Glomerular visceral epithelial cell (primary cell): ENCODE data around the gene TBCD.
"Not testable (repeated sequence)": the region's sequence is repeated elsewhere in the genome, so short reads cannot be mapped to it uniquely, and the experiment has no call there.

Experiments
- DNase-seq: peaks from one replicate; pipeline ENCODE4 v3.0.0-alpha.2; 2016; ENCODE audit errors: extremely low spot score

The TBCD gene

DNA sequence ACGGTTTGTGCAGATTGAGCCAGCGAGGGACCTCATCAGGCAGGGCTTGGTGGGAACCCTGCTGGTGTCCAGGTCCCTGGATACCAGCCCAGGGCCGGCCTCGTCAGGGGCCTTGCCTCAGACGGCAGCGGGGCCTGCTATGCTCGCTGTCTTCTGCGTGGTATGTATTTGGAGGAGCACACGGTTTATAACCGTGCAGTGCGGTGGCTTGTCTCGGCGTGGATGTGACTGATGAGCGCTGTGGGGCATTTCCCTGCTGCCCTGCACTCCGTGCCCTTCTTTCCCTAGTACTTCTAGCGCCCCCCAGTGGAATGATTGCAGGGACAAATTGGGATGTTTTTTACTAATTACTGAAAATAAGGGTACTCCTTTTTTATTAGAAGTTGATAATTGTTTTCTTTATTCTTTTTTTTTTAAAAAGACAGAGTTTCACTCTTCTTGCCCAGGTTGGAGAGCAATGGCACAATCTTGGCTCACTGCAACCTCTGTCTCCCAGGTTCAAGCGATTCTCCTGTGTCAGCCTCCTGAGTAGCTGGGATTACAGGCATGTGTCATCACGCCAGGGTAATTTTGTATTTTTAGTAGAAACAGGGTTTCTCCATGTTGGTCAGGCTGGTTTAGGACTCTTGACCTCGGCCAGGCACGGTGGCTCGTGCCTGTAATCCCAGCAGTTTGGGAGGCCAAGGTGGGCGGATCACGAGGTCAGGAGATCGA is 15.3 kb downstream of the TBCD start:
- peak; percentile 27 for DNase-seq

DNA sequence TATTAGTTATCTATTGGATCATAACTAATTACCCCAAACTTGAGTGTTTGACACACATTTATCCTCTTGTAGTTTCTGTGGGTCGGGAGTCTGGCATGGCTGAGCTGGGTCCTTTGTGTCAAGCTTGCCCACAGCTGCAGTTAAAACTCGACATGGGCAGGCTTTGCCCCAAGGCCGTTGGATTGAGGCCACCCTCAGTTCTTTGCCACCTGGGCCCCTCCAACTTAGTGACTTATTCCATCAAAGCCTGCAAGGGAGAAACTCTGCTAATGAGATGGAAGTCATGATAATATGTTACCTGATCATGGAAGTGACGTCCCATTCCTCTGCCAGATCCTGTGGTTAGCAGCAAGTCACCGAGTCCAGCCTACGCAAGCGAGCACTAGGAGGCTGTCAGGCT is 17.2 kb downstream of the TBCD start:
- no peak for DNase-seq

DNA sequence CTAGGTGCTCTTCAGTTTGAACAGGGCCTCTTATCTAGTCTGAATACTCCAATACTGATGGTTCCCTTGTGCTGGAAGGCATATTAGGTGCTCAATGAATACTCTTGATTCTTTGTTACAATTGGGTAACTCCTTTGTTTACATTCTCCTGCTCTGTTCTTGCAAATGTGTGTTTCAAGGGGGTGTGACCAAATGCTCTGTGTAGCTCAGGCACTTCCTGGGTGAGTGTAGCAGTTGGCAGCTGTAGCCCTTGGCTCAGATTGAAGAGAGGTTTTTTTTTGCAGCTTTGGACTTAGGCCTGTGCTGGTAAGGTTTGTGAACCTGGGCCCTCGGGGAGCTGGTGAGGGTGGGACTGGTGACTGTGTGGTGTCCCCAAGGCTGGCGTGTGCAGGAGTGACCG is 20.2 kb downstream of the TBCD start:
- no peak for DNase-seq

DNA sequence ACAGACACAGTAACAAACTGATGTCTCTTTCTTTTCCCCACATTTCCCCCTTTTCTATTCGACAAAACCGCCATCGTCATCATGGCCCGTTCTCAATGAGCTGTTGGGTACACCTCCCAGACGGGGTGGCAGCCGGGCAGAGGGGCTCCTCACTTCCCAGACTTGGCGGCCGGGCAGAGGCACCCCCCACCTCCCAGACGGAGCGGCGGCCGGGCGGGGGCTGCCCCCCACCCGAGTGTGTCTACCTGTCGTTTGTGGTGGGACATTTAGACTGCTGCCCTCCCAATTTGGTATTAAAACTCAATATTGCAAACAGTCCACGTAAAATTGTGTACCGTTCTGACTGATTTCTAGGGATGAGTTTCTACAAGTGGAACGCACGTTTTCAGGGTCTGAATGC is 22.6 kb downstream of the TBCD start:
- not testable (repeated sequence) for DNase-seq

DNA sequence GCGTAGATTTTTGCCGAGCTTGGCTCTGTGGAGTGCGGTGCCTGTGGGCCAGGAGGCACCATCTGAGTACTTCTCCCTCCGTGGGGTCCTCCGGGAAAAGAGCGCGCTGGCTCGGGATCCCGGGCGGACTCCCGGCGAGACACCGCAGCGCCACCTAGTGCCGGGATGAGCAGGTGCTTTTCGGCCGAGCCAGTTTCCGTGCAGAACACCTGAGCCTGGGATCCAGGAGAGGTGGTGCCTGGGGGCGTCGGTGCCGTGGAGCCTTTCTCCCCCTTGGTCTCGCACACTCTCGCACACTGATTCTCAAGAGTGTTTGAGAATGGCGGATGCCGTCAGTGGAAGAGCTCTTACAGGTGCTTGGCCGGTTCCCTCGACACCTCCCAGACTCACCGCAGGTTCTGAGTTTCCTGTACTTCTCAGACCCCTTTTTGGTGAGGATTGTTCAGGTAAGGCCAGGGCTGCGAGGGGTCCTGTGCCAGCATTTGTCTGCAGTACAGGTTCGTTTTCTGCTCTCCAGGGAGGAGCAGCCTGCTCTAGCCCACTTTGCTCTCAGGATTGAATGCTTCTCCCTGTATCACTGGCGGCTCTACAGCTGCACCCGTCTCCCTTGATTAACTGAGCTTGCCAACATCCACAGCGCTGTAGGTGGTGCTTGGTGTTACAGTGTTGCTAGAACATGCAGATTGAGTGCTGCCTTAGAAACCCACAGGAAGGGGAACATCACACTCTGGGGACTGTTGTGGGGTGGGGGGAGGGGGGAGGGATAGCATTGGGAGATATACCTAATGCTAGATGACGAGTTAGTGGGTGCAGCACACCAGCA is 23.3 kb downstream of the TBCD start:
- peak; percentile 57 for DNase-seq

DNA sequence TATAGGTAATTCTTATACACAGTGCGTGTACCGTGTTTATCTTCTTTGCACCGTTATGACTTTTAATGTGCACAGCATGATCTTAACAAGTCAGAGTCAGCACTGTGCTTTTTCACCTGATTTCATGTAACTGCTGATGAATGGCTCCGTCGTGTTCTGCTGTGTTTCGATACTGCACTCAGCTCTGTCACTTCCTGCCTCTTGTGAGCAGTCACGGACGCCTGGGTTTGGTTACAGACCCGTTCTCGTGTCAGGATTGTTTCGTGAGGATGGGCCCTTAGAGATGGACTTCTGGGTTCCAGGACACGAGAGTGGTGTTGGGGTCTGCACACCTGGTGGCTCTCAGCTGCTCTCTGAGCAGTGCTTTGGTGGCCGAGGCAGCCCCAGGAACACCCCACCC is 24.6 kb downstream of the TBCD start:
- no peak for DNase-seq

DNA sequence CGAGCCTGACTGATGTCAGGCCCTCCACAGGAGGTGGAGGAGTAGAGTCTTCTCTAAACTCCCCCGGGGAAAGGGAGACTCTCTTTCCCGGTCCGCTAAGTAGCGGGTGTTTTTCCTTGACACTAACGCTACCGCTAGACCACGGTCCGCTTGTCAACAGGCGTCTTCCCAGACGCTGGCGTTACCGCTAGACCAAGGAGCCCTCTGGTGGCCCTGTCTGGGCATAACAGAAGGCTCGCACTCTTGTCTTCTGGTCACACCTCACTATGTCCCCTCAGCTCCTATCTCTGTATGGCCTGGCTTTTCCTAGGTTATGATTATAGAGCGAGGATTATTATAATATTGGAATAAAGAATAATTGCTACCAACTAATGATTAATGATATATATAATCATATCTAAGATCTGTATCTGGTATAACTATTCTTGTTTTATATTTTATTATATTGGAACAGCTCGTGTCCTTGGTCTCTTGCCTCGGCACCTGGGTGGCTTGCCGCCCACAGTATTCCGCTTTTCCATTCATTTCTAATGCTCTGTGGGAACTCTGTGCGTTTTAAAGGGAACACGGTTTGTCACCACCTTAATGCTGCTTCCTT is 26.0 kb downstream of the TBCD start:
- DNase-seq: not testable (repeated sequence)

DNA sequence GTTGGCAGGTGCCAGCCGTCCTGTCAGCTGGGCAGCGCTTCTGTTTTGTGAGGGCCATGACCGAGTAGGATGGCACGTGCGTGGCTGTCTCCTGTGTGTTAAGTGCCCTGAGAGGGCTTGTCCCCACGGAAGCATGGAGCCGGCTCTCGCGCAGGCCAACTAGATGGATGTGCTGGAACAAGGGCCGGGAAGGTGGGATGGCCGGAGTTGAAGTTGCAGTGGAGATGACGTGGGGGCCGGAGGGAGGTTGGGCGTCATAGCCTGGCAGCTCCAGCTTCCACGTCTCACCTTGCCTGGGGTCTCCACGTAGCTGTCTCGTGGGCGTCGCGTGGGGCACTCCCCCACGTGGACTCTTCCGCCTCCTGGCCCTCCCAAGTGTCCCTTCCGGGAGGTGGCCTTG is 27.7 kb downstream of the TBCD start:
- no peak for DNase-seq

DNA sequence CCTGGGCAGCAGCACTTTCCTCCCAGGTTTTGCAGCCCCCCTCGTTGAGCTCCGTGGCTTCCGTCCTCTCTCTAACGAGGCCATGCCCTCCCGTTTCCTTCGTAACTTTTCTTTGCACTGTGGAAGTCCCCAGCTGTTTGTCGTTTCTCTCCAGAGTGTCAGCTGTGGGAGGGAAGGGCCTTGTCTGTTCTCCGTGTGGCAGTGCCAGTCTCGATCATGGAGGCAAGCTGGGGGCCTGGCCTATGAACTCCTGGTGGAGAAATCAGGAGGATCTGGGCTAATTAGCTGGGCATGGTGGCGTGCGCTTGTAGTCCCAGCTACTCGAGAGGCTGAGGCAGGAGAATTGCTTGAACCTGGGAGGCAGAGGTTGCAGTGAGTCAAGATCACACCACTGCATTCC is 28.3 kb downstream of the TBCD start:
- no peak for DNase-seq

DNA sequence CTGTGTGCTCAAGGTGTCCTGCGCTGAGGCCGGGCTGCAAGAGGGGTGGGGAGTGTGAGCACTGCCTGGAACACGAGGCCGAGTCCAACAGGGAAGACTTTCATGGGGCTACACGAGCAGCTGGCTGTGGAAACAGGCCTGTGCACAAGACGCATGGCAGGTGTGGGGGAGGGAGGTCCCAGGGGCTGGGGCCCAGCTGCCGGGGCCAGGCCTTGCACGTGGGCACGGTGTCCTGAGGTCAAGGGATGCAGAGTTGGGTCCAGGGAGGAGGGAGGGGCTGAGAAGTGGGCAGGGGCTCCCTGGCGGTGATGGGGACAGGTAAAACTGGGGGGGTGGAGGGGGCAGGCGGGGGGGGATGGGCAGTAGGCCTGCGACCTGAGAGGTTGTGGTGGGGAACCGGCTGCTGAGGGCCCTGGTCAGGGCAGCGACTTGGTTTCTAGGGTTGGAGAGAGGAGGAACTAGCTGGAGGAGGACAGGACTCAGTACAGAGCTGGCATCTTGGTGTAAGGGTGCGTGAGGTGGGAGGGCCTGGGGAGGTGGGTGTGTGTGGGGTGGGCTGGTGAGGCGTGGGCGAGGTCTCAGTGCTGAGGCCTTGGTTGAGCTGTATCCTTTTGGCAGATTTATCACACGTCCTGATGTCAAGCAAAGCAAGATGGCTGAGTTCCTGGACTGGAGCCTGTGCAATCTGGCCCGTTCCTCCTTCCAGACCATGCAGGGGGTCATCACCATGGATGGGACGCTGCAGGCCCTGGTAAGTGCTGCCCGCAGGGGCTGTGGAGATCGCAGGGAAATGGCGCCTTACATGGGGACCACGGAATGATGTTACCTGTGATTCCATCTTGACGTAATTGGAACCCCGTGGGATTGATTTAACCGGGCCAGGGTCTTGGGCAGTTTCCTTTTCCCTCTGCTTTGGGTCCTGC is 29.4 kb downstream of the TBCD start:
- no peak for DNase-seq

DNA sequence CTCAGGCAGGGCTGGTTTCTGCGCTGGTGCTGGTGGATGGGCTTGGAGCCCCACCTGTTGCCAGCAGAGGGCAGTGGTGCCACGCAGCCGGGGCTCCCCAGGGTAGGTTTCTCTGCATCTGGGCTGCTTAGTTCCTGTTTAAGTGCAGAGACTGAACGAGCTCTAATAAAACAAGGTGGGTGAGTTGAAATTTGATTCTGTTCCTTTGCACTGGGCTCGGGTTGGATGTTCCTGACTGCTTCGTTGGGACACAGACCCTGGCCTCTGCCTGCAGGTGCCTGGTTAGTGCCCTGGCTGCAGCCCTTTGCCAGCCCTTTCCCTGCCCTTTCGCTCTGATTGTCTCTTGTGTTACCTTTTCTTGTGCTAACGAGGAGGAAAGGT is 30.0 kb downstream of the TBCD start:
- DNase-seq: peak; percentile 75

DNA sequence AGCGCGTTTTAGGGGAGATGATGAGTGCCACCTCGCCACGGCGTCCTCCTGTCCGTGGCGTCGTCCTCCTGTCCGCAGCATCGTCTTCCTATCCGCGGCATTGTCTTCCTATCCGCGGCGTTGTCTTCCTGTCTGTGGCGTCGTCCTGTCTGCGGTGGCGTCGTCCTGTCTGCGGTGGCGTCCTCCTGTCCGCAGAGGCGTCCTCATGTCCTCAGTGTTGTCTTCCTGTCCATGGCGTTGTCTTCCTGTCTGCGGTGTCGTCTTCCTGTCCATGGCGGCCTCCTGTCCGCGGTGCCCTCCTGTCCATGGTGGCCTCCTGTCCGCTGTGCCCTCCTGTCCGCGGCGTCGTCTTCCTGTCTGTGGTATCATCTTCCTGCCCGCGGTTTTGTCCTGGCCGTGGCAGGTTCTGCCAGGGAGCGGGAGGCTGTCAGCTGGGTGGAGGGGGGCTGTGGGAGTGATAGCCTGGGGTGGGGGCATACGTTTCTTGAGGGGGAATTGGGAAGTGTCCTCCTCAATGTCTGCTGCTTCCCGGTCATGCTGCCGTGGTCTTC is 30.9 kb downstream of the TBCD start:
- no peak for DNase-seq

DNA sequence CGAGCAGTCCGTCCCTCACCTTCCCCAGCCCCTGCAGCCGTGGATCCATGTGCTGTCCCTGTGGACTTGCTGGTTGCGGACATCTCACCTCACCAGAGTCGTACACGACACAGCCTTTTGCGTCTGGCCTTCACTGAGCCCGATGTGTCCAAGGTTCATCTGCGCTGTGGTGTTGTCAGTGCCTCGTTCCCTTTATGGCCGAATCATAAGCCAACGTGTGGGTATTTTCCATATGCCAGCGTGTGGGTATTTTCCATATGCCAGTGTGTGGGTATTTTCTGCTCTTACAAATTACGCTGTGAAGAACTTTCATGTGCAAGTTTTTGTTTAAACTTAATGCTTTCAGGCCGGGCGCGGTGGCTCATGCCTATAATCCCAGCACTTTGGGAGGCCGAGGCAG is 31.6 kb downstream of the TBCD start:
- no peak for DNase-seq

DNA sequence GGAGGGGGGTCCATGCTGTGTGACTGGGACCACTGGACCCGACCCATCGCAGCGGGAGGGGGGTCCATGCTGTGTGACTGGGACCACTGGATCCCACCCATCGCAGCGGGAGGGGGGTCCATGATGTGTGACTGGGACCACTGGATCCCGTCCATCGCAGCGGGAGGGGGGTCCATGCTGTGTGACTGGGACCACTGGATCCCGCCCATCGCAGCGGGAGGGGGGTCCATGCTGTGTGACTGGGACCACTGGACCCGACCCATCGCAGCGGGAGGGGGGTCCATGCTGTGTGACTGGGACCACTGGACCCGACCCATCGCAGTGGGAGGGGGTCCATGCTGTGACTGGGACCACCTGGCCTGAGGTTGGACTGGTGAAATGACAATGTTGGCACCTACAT is 33.7 kb downstream of the TBCD start:
- not testable (repeated sequence) for DNase-seq

DNA sequence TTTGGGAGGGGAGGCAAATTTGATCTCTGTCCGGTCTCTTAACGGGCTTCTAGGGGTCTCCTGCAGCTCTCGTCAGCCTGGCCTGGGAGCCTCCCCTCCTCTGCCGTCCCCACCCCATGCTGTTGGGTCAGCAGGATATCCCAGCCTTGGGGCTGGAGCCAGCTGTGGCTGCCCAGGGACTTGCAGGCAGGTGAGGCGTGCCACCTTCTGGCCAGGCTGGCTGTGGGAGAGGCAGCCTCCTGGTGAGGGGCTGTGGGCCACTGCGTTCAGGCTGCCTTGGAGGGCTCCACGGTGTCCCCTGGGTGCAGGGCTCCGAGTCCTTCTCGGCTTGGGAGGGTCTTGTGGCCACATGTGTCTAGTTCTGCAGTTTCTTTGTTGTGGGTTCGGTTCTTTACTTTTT is 34.6 kb downstream of the TBCD start:
- no peak for DNase-seq

DNA sequence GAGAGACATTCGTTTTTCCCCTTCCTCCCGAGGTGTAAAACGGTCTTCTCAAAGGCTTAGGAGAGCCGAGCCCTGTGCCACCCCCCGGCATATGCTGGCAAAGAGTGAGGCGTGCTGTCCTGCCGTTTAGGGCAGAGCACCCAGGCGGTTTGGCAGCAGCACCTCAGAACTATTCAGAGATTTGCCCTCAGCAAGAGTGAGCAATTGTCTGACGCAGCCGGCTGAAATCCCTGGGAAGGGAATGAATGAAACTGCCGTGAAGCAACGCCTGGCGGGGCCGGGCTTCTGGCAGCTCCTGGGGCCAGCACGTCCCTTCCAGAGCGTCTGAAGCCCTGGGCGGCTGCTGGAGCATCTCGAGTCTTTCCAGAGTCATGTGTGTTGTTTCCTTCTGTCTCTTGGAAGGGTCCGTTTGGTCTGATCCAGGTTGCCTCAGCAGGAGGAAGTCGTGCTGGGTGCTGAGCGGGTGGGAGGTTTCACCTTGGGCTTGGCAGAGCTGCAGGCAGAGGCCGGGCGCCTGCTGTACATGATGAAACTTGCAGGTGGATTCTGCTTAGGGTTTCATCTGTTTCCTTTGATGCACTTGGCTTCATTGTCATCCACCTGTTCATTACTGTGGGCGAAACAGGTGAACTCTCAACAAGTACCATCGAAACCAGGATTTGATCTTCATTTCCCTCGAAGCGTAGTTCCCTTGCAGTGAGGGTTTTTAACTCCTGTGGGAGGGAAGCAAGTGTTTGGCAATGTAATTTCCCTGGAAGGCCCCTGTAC is 35.4 kb downstream of the TBCD start:
- no peak for DNase-seq

DNA sequence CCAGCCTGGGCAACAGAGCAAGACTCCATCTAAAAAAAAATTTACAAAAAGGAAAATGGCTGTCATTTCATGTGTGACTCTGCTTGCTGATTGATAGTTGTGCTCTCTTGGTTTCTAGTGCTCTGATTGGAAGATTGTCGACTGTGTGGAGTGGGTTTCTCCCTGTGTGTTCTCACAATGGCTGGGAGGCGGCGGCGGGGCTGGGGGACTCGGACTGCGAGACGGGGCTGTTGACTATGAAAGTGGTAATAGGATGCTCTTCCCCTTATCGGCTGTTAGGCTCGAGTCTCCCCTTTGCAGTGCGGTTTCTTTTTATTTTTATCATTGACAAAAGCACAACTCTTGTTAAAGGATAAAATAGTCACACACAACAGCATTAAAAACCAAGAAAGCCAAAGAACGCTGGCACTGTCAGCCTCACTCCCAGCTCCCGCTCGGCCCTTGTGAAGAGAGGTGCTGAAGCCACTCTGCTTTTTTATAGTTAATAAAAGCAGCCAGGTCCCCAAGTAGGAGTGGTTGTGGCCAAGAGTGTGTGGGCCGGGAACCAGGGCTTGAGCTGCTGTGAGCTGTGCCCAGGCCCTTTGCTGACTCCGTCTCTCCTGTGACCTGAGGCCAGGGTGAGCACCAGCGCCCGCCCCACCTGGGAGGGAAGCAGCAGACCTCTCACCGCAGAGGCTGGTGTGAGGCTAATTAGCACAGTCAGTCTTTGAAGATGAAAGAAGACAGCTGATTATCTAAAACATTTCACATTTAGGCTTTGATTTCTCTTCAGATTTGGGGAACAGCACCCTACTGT is 36.5 kb downstream of the TBCD start:
- no peak for DNase-seq

DNA sequence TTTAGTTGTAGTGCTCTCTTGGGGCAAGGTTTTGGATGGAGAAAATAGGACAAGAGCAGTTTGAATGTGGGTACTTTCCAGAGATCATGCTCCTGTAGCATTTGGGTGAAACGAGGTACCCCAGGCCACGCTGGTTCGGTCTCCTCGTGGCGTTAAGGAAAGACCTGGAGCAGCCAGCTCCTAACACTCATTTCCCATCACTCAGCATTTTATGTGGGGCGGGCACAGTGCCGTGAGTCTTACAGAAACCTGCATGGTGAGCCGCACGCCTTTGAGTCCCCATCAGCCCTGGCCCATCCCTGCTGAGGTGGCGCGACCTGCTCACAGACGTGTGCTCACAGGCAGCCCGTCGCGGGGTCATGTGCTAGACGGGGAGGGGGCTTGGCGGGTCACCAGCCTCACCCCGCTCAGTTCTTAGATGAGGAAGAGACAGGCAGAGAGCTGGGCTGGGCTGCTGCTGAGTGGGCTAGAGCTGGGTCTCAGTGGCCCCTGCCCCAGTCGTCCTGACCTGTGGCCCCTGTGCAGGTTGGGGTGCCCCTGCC is 37.3 kb downstream of the TBCD start:
- no peak for DNase-seq

DNA sequence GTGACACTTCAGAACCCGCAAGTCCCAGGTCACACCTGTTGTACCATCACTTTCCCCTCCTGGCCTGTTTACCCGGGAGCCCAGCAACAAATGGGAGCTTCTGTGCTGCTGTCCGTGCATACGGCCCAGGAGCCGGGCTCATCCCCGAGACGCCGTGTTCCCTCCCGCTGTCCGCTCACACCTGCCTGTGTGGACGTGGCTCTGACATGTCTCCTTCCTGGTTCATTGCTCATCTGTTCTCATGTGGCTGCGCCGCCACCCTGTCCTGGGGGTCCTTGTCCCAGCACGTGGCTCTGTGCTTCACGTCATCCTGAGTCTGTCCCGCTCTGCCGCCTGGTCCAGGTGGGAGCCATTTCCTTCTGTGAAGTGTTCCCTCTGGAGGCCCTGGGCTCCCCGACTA is 37.9 kb downstream of the TBCD start:
- DNase-seq: no peak

DNA sequence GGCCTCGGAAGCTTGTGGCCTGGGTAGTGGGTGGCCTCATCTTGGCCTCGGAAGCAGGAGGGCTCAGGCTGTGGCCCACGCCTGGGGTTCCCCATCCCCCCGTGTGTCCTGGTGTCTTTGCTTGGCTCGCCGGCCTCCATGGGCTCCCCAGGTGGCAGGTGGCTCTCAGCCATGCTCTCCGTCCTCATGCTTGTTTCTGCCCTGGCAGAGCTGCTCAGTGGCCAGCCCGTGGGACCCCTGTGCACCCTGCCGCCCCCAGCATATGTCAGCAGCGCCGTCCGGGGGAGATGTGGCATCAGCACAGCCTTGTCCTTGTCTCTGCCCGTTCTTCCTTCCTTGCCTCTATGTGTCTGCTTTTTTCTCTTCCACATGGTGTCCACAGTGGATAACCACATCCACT is 38.5 kb downstream of the TBCD start:
- no peak for DNase-seq
